Measurements from ENCODE around the gene DHRS2.

DNA sequence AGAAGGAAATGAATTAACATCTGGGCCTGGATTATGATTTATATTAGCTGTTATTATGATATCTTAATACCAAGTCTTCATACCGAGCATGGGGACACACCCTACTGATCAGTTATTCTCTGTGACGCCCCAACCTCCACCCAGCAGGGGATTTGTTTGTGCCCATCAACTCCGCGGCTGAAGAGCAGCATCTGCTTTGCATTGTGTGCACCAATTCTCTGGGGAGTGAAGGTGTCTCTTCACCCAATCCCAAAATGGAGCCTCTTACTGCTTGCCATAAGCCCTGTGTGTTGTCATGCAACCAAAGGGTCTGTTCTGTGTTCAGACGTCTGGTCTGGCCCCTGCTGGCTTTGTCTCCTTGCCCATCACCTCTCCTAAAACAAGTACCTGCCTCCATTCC is 25.4 kb downstream of the DHRS2 start:
- TF ChIP-seq POLR2A (IDR thresholded peaks at IDR 0.05) = no peak
- no peak for TF ChIP-seq CTCF (IDR thresholded peaks at IDR 0.05)
- no peak for TF ChIP-seq POLR2AphosphoS5 (IDR thresholded peaks at IDR 0.05)
- TF ChIP-seq EP300 (IDR thresholded peaks at IDR 0.05; ENCODE audit: low read depth) = no peak
